Measurements from ENCODE around the gene RAB39A.
A peak's percentile ranks its signal among the peaks of the same experiment; 100 is the strongest.

Gene RAB39A

DNA sequence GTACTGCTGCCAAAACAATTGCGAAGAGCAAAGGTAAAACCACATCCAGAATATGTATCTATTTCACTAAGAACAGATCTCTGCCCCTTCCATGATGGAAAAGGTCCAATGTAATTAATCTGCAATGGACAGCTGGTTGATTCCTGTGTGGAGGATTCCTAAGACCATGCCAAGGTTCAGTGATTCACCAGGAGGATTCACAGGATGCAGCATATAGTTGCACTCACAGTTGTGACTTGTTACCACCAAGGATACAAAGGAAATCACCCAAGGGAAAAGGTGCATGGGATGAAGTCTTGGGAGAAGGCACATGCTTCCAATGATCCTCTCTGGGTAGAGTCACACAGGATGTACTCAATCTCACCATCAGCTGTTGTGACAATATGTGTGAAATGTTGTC, 45.4 kb downstream of the RAB39A start:
- TF ChIP-seq, protein P1, sequence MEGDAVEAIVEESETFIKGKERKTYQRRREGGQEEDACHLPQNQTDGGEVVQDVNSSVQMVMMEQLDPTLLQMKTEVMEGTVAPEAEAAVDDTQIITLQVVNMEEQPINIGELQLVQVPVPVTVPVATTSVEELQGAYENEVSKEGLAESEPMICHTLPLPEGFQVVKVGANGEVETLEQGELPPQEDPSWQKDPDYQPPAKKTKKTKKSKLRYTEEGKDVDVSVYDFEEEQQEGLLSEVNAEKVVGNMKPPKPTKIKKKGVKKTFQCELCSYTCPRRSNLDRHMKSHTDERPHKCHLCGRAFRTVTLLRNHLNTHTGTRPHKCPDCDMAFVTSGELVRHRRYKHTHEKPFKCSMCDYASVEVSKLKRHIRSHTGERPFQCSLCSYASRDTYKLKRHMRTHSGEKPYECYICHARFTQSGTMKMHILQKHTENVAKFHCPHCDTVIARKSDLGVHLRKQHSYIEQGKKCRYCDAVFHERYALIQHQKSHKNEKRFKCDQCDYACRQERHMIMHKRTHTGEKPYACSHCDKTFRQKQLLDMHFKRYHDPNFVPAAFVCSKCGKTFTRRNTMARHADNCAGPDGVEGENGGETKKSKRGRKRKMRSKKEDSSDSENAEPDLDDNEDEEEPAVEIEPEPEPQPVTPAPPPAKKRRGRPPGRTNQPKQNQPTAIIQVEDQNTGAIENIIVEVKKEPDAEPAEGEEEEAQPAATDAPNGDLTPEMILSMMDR (IDR thresholded peaks at IDR 0.05): no peak

DNA sequence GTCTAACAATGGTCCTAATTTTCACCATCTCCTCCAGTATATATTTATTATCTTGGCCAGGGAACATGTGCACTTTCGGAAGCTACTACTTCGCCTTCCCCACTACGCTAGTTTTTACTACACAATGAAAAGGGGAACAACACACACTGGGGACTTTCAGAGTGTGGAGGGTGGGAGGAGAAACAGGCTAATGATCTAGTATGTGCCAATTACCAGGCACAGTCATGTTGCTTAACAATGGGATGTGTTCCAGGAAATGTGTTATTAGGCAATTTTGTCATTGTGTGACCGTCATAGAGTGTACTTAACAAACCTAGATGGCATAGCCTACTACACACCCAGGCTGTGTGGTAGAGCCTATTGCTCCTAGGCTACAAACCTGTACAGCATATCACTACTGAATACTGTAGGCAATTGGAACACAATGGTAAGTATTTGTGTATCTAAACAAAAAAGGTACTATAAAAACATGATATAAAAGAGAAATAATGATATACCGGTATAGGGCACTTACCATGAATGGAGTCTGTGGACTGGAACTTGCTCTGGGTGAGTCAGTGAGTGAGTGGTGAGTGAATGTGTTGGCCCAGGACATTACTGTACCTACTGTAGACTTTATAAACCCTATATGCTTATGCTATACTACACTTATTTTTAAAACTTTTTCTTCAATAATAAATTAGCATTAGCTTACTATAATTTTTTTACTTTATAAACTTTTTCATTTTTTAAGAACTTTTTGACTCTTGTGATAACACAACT, 60.3 kb downstream of the RAB39A start:
- TF ChIP-seq, protein P1 (IDR thresholded peaks at IDR 0.05): no peak

DNA sequence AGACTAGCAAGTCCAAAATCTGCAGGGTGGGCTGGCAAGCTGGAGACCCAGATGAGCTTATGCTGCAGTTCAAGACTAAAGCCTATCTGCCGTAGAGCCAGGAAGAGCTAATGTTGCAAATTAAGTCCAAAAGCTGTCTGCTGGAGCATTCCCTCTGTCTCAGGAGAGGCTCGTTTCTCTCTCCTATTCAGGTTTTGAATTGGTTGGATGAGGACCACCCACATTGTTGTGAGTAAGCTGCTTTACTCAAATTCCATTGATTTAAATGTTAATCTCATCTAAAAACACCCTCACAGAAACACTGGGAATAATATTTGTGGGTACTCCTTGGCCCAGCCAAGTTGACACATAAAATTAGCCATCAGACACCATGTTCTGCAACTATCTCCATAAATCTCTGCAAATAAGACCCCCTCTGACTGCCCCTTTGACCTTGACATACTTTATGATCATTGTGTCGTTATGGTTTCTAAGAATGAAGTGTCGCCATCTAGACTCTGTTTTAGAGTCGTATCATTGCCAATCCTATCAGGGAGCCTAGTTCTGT, 63.7 kb downstream of the RAB39A start:
- TF ChIP-seq, protein P1 (IDR thresholded peaks at IDR 0.05): no peak

DNA sequence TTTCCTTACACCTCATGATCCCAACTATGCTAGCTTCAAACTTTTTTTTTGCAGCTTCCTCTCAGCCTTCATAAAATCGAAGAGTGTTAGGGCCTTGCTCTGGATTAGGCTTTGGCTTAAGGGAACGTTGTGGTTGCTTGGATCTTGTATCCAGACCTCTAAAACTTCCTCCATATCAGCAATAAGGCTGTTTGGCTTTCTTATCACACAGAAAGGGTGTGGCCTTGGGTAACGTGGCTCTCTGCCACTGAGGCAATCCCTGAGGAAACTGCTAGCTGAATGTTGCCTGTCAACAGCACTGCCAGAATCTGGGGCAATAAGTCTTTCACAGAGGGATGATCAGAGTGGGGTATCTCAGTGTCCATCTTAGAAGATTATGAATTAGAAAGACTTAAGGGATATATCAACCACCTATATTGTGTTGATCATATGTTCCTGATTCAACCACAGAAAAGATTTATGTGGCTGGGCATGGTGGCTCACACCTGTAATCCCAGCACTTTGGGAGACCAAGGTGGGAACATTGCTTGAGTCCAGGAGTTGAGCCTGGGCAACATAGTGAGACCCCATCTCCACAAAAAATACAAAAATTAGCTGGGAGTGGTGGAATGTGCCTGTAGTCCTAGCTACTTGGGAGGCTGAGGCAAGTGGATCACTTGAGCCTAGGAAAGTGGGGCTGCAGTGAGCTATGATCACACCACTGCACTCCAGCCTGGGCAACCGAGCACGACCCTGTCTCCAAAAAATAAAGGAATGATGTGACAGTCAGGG, 67.9 kb downstream of the RAB39A start:
- TF ChIP-seq, protein P1 (IDR thresholded peaks at IDR 0.05): no peak

DNA sequence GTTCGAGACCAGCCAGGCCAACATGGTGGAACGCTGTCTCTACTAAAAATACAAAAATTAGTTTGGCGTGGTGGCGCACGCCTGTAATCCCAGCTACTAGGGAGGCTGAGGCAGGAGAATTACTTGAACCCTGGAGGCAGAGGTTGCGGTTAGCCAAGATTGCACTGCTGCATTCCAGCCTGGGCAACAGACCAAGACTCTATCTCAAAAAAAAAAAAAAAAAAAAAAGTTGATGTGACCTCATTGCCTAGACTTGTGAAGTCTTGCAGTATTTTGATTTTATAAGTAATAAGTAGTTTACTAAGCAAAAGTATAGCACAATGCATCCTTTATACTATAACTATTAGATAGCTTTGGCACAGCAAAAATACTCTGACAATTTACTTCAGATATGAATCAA, 70.5 kb downstream of the RAB39A start:
- TF ChIP-seq, protein P1 (IDR thresholded peaks at IDR 0.05): no peak

DNA sequence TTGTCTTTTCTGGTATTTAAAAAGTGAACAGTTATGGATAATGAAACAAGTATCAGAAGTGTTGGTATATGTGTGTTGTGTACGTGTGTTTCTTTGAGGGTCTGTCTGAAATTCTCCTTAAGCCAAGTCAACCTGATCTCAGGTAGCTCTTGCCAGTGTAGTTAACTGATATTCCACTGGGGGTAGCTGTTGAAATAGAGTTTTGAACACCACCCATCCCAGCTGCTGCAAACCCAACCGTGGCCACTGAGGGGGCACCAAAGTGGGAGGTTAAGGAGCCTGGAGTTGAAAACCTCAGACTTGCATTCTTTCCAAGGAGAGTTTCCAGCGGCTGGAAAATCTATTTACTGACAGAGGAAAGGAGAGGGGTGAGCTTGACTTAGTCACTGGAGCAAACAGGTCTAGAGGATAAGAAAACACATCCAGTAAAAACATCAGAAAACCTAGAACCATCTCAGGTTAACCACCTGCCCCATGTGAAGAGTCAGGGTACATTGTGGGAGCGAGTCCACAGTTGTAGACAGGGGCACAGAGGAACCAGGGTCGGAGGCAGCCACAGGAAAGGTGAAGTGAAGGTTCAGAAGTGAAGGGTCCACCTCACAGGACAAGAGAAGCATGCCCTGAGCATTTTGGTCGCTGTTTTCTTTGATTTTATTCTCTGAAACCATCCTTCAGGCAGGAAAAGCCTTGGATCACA, 71.7 kb downstream of the RAB39A start:
- TF ChIP-seq, protein P1 (IDR thresholded peaks at IDR 0.05): peak; percentile 39; the same call in 1 of the 2 replicates

DNA sequence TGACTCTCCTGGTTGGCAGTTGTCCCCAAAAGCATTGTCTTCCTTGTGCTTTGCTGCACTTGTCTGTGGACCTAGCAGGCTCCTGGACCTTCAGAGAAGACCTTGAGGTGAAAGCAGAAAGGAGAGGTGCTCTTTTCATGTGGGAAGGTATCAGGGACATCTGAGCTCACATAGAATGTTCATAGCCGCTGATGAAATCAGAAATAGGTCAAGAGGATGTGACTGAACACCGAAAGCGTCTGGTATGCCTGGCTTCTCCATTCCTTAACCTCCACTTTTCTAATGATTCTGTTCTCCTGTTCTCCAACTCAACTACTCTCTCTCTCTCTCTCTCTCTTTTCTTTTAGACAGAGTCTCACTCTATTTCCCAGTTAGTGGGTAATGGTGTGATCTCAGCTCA, 74.2 kb downstream of the RAB39A start:
- TF ChIP-seq, protein P1 (IDR thresholded peaks at IDR 0.05): no peak
